Measurements from ENCODE around the gene SOX8.

The SOX8 gene

DNA sequence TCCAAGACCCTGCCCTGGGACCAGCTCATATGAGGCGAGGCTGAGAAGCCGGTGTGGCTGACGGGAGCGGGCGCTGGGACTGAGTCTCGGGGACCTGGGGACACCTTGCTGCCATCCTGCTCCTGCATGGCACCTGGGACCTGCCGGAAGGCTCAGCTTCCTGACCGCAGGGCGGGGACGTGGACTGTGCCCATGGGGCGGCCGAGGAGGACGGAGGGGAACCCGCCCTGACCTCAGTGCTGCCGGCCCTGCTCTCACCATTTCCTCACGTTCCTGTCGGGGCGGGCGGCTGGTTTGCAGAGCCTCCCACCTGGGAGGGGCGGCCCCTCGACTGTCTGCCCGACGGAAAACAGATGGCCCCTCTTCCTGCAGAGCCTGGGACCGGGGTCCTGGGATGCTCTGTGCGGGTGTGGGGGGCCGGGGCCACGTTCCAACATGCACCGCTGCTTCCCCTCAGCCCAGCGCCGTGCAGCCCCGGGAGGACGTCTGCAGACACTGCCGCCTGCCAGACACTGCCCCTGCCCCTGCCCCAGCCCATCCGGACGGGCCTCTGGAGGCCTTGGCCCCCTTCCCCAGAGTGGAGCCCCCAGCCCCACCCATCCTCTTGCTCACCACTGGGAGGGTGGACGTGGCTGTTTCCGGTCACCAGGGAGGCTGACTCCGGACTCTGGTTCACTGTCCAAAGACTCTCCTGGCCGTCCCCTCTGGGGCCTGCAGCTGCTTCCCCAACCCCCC is 47.1 kb downstream of the SOX8 start:
- DNase-seq = no peak

- no peak for DNase-seq
Observed at GRCh38 chr16:1029259-1029545, 47.6 kb downstream of the SOX8 start.

DNA sequence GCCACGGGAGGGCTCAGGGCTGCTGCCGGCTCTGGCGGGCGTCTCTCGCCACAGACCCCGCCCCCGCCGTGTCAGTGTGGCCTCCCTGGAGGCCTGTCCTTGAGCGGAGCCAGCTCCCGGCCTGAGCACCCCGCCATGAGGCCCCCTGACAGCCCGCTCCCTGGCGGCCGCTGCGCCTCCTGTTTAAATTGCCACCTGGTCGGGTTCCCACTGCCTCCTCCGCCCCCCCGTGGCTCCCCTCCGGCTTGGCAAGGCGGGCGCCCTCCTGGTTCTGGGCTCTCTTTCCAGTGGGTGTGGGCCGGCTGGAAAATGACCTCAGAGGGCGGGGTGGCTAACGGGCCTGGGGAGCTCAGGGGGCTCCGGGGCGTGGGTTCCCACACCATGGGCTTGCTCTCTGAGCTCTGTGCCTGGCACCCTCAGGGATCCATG is 48.9 kb downstream of the SOX8 start:
- DNase-seq = no peak

GRCh38 chr16:1031666-1032065 is 50.1 kb downstream of the SOX8 start:
- DNase-seq = no peak

- no peak for DNase-seq
Observed at GRCh38 chr16:1032607-1033006, 51.0 kb downstream of the SOX8 start.

DNA sequence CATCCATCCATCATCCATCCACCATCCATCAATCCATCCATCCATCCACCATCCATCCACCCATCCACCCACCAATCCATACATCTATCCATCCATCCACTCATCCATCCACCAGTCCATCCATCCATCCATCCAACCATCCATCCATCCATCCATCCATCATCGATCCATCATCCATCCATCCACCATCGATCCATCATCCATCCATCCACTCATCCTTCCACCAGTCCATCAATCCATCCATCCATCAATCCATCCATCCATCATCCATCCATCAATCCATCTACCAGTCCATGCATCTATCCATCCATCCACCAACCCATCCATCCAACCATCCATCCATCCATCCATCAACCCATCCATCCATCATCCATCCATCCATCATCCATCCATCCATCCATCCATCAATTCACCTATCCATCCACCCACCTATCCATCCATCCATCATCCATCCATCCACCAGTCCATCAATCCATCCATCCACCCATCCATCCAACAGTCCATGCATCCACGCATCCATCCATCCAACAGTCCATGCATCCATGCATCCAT is 51.6 kb downstream of the SOX8 start:
- no peak for DNase-seq

DNA sequence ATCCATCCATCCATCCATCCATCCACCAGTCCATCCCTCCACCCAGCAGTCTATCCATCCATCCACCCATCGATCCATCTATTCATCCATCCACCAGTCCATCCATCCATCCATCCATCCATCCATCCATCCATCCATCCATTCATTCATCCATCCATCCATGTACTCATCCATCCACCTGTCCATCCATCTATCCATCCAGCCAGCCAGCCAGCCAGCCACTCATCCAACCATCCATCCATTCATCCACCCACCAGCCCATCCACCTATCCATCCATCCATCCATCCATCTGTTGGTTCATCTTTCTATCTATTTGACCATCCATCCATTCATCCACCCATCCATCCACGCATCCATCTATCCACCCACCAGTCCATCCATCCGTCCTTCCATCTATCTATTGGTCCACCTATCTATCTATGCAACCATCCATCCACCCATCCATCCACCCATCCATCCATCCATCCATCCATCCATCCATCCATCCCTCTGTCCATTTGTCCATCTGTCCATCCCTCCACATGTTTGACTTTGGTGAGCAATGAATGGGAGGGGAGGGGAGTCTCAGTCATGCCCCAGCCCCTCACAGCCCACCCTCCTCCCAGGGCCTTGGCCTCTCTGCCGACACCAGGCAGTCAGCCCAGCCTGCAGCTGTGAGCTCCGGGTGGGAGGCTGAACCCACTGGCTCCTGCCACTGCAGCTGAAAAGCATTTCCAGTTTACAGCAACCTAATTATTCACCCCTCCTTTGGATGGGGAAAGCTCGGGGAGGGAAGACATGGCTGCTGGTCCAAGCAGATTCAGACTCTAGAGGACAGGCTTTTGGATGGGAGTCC is 52.9 kb downstream of the SOX8 start:
- no peak for DNase-seq

- DNase-seq = no peak
Observed at GRCh38 chr16:1035066-1035415, 53.5 kb downstream of the SOX8 start.

DNA sequence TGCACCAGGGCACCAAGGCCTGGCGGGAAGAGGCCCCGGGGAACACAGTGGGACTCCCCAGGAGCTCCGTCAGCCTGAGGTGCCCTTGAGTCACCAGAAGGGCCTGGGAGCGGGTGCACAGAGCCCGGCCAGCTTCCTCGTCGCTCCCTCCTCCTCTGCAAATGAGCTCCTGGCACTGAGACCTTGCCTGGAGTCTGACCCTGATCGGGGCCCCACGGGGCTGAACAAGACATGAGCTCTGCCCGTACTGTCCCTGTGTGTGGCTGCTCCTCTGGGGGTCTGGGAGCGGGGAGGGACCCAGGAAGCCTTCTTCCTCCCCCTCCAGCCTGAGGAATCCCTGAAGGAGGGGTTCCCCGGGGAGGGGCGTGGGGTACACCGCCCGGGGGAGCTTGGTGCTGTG is 54.6 kb downstream of the SOX8 start:
- no peak for DNase-seq

Measured in activated CD4-positive, CD25-positive, alpha-beta regulatory T cell treated with anti-CD3 and anti-CD28 coated beads, Interleukin-2, amount 50 U/mL, for 72 hours (primary cell).